ENCODE results near the gene EIF2A.
A peak's percentile ranks its signal among the peaks of the same experiment; 100 is the strongest.
"Not testable (repeated sequence)": the region's sequence is repeated elsewhere in the genome, so short reads cannot be mapped to it uniquely, and the experiment has no call there.

The EIF2A gene

GRCh38 chr3:150546226-150547044 is at the start of gene EIF2A, which contains the start of gene SERP1:
Gene EIF2A (plus strand): TSS chr3:150546787. CDS start chr3:150546803, 16 bp downstream.
Gene SERP1 (minus strand): TSS chr3:150546496. CDS start chr3:150546135, 361 bp downstream.
- peak; percentile 99 for DNase-seq

- no peak for DNase-seq
These were observed 48.6 kb upstream of the EIF2A start for GRCh38 chr3:150497956-150498355.

- DNase-seq, result not testable (repeated sequence)
These were observed 45.6 kb upstream of the EIF2A start for GRCh38 chr3:150500960-150501359.

- no peak for DNase-seq
These were observed 43.0 kb upstream of the EIF2A start for GRCh38 chr3:150503402-150504099.

- no peak for DNase-seq
These were observed 42.1 kb upstream of the EIF2A start for GRCh38 chr3:150504483-150504882.

GRCh38 chr3:150508401-150508800 is 38.2 kb upstream of the EIF2A start:
- no peak for DNase-seq

- DNase-seq, result no peak
These were observed 36.8 kb upstream of the EIF2A start for GRCh38 chr3:150509780-150510179.

GRCh38 chr3:150511122-150511821 is 35.3 kb upstream of the EIF2A start:
- DNase-seq, result no peak

- no peak for DNase-seq
These were observed 31.4 kb upstream of the EIF2A start for GRCh38 chr3:150515210-150515609.

GRCh38 chr3:150519026-150519425 is 27.6 kb upstream of the EIF2A start:
- no peak for DNase-seq

- DNase-seq, result no peak
These were observed 26.2 kb upstream of the EIF2A start for GRCh38 chr3:150520408-150520807.

- no peak for DNase-seq
These were observed 25.1 kb upstream of the EIF2A start for GRCh38 chr3:150521463-150521862.

GRCh38 chr3:150523538-150523937 is 23.0 kb upstream of the EIF2A start:
- DNase-seq, result no peak

- DNase-seq, result no peak
These were observed 18.9 kb upstream of the EIF2A start for GRCh38 chr3:150527464-150528255.

GRCh38 chr3:150528354-150528797 is 18.2 kb upstream of the EIF2A start:
- DNase-seq, result no peak

- DNase-seq, result no peak
These were observed 14.8 kb upstream of the EIF2A start for GRCh38 chr3:150531775-150532174.

- no peak for DNase-seq
These were observed 11.4 kb upstream of the EIF2A start for GRCh38 chr3:150535204-150535603.

- DNase-seq, result no peak
These were observed 8.0 kb upstream of the EIF2A start for GRCh38 chr3:150538324-150539208.

GRCh38 chr3:150540297-150540696 is 6.3 kb upstream of the EIF2A start:
- no peak for DNase-seq

- DNase-seq, result no peak
These were observed 5.6 kb upstream of the EIF2A start for GRCh38 chr3:150540991-150541390.

GRCh38 chr3:150543128-150543527 is 3.5 kb upstream of the EIF2A start:
- no peak for DNase-seq
